WTC11 (cell line): ENCODE results near the gene COL5A2. TPM values are rescaled to one million over a fixed set of nuclear protein-coding genes. Genes with fewer than 3 reads are reported as not detected.

Source experiments
- ATAC-seq: fragments of 200-7000 bp; cut with Tn5 transposase; 2 replicates; pipeline ENCODE4 v1.10.0; 2021; ENCODE audit warnings: mild to moderate bottlenecking, moderate library complexity
- CTCF ChIA-PET: fragments of 300-600 bp; sonication (Branson Sonifier 250); formaldehyde crosslinking; loops from one replicate; lab custom pipeline; 2021; ENCODE audit warnings: antibody characterized with exemption; lab: Charles Lee
- POLR2A ChIA-PET: fragments of 350-600 bp; sonication (Branson Sonifier 250); formaldehyde crosslinking; loops from one replicate; lab custom pipeline; 2021; ENCODE audit warnings: antibody characterized with exemption; lab: Charles Lee
- DNase-seq: peaks from one replicate; pipeline ENCODE4 v3.0.0; 2021; ENCODE audit warnings: low spot score
- H3K27ac Mint-ChIP-seq: 2 replicates; pipeline ENCODE4 v1.8.0; 2021; ENCODE audit warnings: mixed read lengths
- H3K27me3 Mint-ChIP-seq: 2 replicates; pipeline ENCODE4 v1.8.0; 2021; ENCODE audit warnings: low read depth, mild to moderate bottlenecking, moderate library complexity, mixed read lengths
- H3K36me3 Mint-ChIP-seq: 2 replicates; pipeline ENCODE4 v1.8.0; 2021; ENCODE audit warnings: mixed read lengths
- H3K4me1 Mint-ChIP-seq: 2 replicates; pipeline ENCODE4 v1.8.0; 2022; ENCODE audit warnings: mixed read lengths
- H3K4me3 Mint-ChIP-seq: 2 replicates; pipeline ENCODE4 v1.8.0; 2021; ENCODE audit warnings: mild to moderate bottlenecking, moderate library complexity, mixed read lengths
- H3K9me3 Mint-ChIP-seq: 2 replicates; pipeline ENCODE4 v1.8.0; 2021; ENCODE audit warnings: mixed read lengths
- CDX4 ChIP-seq: fragments of 250-450 bp; sonication (Bioruptor Pico); IDR thresholded peaks from 2 replicates; pipeline ENCODE4 v1.9.0; 2021; ENCODE audit warnings: moderate library complexity, mild to moderate bottlenecking, inconsistent platforms, borderline replicate concordance
- CTCF ChIP-seq: fragments of 200-600 bp; IDR thresholded peaks from 2 replicates; pipeline ENCODE4 v1.8.0; 2022; ENCODE audit warnings: antibody characterized with exemption
- E2F4 ChIP-seq: sonication (generic); formaldehyde crosslinking; IDR thresholded peaks from 2 replicates; pipeline ENCODE4 v1.8.1; 2022; ENCODE audit warnings: low read depth, mild to moderate bottlenecking, moderate library complexity, missing genetic modification reagents, borderline replicate concordance
- IRF1 ChIP-seq: sonication (generic); formaldehyde crosslinking; IDR thresholded peaks from 2 replicates; pipeline ENCODE4 v1.8.0; 2023; ENCODE audit warnings: missing genetic modification reagents
- JUN ChIP-seq: sonication (generic); formaldehyde crosslinking; IDR thresholded peaks from 2 replicates; pipeline ENCODE4 v1.8.0; 2023; ENCODE audit warnings: mild to moderate bottlenecking, missing genetic modification reagents
- NFYB ChIP-seq: sonication (generic); formaldehyde crosslinking; conservative IDR thresholded peaks from 2 replicates; pipeline ENCODE4 v1.8.0; 2022; ENCODE audit warnings: low read depth, missing genetic modification reagents
- SOX15 ChIP-seq: fragments of 250-450 bp; sonication (Bioruptor Pico); IDR thresholded peaks from 2 replicates; pipeline ENCODE4 v1.9.0; 2021; ENCODE audit warnings: mild to moderate bottlenecking
- total RNA-seq: library from RNA; stranded (reverse); gene quantifications from 3 replicates; pipeline ENCODE4 v1.2.3, GENCODE V29; 2021
- TF ChIP-seq, protein P1 (sequence below): sonication (generic); formaldehyde crosslinking; IDR thresholded peaks from 2 replicates; pipeline ENCODE4 v1.8.0; 2022; ENCODE audit warnings: mild to moderate bottlenecking, missing genetic modification reagents
- TF ChIP-seq, protein P2 (sequence below): fragments of 250-450 bp; sonication (Bioruptor Pico); IDR thresholded peaks from 2 replicates; pipeline ENCODE4 v1.8.0; 2021; ENCODE audit warnings: mild to moderate bottlenecking

The COL5A2 gene
- total RNA-seq, 1 experiment from 2014 or later: 16.0 TPM

DNA sequence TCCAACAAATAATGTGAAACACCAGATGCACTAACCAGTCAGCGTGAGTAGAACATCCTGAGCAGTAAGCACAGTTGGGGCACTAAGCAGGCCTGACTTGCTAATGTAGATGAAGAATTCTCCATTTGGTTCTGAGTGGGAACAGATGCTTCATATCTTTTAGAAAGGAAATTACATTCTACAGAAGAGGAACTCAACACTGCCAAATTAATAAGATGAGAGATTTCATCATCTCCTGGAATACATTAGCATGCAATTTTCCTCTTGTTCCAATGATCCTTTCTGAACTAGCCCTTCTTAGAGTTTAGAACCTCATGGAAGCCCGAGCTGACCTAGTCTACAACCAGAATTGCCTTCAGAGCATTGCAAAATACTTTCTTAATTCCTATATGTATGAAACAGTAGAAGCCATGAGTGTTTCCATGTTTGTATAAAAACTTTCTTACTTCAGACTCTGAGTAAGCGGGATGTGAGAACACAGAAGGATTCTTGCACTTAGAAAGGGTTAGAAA lies 34.8 kb downstream of the COL5A2 start:
- no peak overlapping the region for H3K4me3 Mint-ChIP-seq
- ChIA-PET CTCF (interaction anchor here (0.7 kb wide), 1 partner anchor 34 kb away, joined by 3 read pairs; no protein-coding TSS in a partner anchor), POLR2A (no interaction called here)
- no peak overlapping the region for H3K27ac Mint-ChIP-seq
- H3K36me3 Mint-ChIP-seq: no peaks in the 10 kb centered on the region
- TF ChIP-seq, protein P1, sequence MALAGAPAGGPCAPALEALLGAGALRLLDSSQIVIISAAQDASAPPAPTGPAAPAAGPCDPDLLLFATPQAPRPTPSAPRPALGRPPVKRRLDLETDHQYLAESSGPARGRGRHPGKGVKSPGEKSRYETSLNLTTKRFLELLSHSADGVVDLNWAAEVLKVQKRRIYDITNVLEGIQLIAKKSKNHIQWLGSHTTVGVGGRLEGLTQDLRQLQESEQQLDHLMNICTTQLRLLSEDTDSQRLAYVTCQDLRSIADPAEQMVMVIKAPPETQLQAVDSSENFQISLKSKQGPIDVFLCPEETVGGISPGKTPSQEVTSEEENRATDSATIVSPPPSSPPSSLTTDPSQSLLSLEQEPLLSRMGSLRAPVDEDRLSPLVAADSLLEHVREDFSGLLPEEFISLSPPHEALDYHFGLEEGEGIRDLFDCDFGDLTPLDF: no peak
- TF ChIP-seq, protein P2, sequence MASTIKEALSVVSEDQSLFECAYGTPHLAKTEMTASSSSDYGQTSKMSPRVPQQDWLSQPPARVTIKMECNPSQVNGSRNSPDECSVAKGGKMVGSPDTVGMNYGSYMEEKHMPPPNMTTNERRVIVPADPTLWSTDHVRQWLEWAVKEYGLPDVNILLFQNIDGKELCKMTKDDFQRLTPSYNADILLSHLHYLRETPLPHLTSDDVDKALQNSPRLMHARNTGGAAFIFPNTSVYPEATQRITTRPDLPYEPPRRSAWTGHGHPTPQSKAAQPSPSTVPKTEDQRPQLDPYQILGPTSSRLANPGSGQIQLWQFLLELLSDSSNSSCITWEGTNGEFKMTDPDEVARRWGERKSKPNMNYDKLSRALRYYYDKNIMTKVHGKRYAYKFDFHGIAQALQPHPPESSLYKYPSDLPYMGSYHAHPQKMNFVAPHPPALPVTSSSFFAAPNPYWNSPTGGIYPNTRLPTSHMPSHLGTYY (CRISPR knock-in tag): no peak
- TF ChIP-seq JUN (CRISPR knock-in tag) (no peak), CDX4 (CRISPR knock-in tag) (no peak), NFYB (CRISPR knock-in tag) (no peak), IRF1 (CRISPR knock-in tag) (no peak)
- H3K9me3 Mint-ChIP-seq: no peaks in the 10 kb centered on the region
- ATAC-seq: no peak
- no peak for DNase-seq
- H3K27me3 Mint-ChIP-seq: no peaks in the 10 kb centered on the region
- peaks cover 7% of the 10 kb centered on the region for H3K4me1 Mint-ChIP-seq

- Mint-ChIP-seq H3K4me1 (peaks cover 7% of the 10 kb centered on the region), H3K4me3 (no peak overlapping the region), H3K27me3 (no peaks in the 10 kb centered on the region), H3K27ac (no peak overlapping the region), H3K9me3 (no peaks in the 10 kb centered on the region), H3K36me3 (no peaks in the 10 kb centered on the region)
- ATAC-seq: no peak
- DNase-seq: no peak
- POLR2A ChIA-PET: no interaction called here
- CTCF ChIA-PET: interaction anchor here (0.5 to 1.7 kb wide), 2 partner anchors 18 to 144 kb away, joined by 5 to 8 read pairs; no protein-coding TSS in a partner anchor
- TF ChIP-seq NFYB (CRISPR knock-in tag): no peak
- TF ChIP-seq, all 79 proteins: peak for 0
Measured at GRCh38 chr2:189143925-189144324, 35.6 kb downstream of the COL5A2 start.

DNA sequence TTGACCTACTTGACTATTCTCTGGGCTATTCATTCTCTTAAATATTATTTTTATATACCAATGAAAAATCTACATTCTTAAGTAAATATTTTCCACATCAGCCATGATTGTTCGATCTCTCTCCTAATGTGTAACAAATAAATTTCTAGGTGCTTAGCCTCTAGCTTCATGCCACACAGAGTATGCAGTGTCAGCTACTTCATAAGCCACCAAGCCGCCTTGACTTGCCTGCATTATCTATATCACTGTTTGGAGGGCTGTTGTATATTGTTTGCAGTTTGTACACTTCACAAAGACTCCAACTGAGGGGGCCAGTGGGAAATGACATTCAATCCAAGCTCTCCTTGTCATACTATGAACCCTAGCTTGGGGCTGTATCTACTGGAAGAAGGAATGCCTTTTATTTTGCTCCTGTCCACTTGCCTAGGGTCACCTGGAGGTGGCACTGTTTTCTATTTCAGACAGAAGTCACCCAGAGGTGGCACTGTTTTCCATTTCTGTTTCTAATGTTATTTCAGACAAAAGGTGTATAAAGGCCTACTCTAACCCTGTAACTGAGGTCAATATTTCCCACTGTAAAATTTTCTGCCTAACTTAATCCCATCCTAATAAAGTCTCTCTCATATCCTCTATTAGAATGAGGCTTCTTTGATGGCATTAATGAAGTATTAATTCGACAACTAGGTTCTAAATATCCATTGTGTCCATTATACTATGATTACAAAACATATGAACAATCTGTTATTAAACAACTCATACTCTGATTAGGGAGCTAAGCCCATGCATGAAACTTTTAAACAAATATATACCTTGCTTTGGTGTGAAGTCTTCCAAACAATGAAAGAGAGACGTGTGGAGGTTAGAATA lies 36.4 kb downstream of the COL5A2 start:
- no peaks in the 10 kb centered on the region for H3K27me3 Mint-ChIP-seq
- DNase-seq: peak; percentile 50
- ChIA-PET POLR2A (interaction anchor here (0.6 kb wide), 1 partner anchor 136 kb away, joined by 3 read pairs; no protein-coding TSS in a partner anchor), CTCF (interaction anchor here (0.6 to 1.9 kb wide), 40 partner anchors 9 to 356 kb away, joined by 3 to 25 read pairs (median 5); partner anchors contain the start of gene COL5A2)
- peaks cover 7% of the 10 kb centered on the region for H3K4me1 Mint-ChIP-seq
- H3K36me3 Mint-ChIP-seq: no peaks in the 10 kb centered on the region
- no peaks in the 10 kb centered on the region for H3K9me3 Mint-ChIP-seq
- TF ChIP-seq E2F4: no peak
- no peak for TF ChIP-seq SOX15 (CRISPR knock-in tag)
- peak; percentile 66 for TF ChIP-seq CTCF
- no peak overlapping the region for H3K27ac Mint-ChIP-seq
- ATAC-seq: peak; percentile 100
- H3K4me3 Mint-ChIP-seq: no peak overlapping the region
